A549 (cell line): ENCODE data around the gene NUDT14.

Experiments
- CBX8 ChIP-seq: fragments of 200-600 bp; sonication (generic); IDR thresholded peaks from 2 replicates; pipeline ENCODE4 v1.6.1; 2016
- CEBPB ChIP-seq, 2 experiments: fragments of >200 bp in 1 of 2; sonication (Bioruptor Twin) in 1 of 2; formaldehyde crosslinking in 1 of 2; IDR thresholded peaks; 2 replicates each; pipeline ENCODE4 v1.6.1; 2012 to 2016
- CTCF ChIP-seq: fragments of >200 bp; sonication (Bioruptor Twin); formaldehyde crosslinking; IDR thresholded peaks from 3 replicates; pipeline ENCODE4 v1.5.1; 2016
- HOXA7 ChIP-seq: fragments of 250-450 bp; sonication (Bioruptor Pico); IDR thresholded peaks from 2 replicates; pipeline ENCODE4 v1.5.0; 2020; ENCODE audit warnings: mild to moderate bottlenecking, moderate library complexity
- MAX ChIP-seq: IDR thresholded peaks from 2 replicates; pipeline ENCODE4 v1.6.1; 2012
- POLR2A ChIP-seq: IDR thresholded peaks from 2 replicates; pipeline ENCODE4 v1.6.1; 2012; ENCODE audit warnings: mild to moderate bottlenecking, low read length
- REST ChIP-seq: fragments of 200-600 bp; sonication (generic); IDR thresholded peaks from 2 replicates; pipeline ENCODE4 v1.6.1; 2016; ENCODE audit warnings: antibody characterized with exemption, mild to moderate bottlenecking, moderate library complexity
- RNF2 ChIP-seq: fragments of 200-600 bp; sonication (generic); IDR thresholded peaks from 2 replicates; pipeline ENCODE4 v1.6.1; 2016; ENCODE audit warnings: low read depth, mild to moderate bottlenecking, antibody characterized with exemption, moderate library complexity, borderline replicate concordance
- SMC3 ChIP-seq: fragments of >200 bp; sonication (Bioruptor Twin); formaldehyde crosslinking; IDR thresholded peaks from 3 replicates; pipeline ENCODE4 v1.6.1; 2018; ENCODE audit warnings: inconsistent platforms
- SREBF2 ChIP-seq: fragments of 450-650 bp; IDR thresholded peaks from 2 replicates; pipeline ENCODE4 v1.6.1; 2014; ENCODE audit warnings: mild to moderate bottlenecking, moderate library complexity
- USF2 ChIP-seq: fragments of 450-650 bp; IDR thresholded peaks from 2 replicates; pipeline ENCODE4 v1.6.1; 2014; ENCODE audit warnings: antibody characterized with exemption

GRCh38 chr14:105200641-105201040 is 19.5 kb upstream of the NUDT14 start:
- TF ChIP-seq CEBPB (IDR thresholded peaks at IDR 0.05) (no peak), CTCF (no peak), CBX8 (no peak), SMC3 (no peak), POLR2A (no peak), MAX (no peak), SREBF2 (no peak), REST (no peak), HOXA7 (no peak), USF2 (no peak), RNF2 (no peak)
